CD14-positive monocyte (primary cell): ENCODE measurements around the gene GRID1. TPM values are rescaled to one million over a fixed set of nuclear protein-coding genes. Genes with fewer than 3 reads are reported as not detected.

Experiments
- DNase-seq, 3 donors: peaks; one replicate each; pipeline ENCODE4 v3.0.0-alpha.2; 2011 to 2022
- H2AFZ ChIP-seq: 2 replicates; pipeline ENCODE4 v1.6.0; 2012; ENCODE audit warnings: mild to moderate bottlenecking, low read depth, low read length, inconsistent platforms; ENCODE audit not compliant: insufficient read depth, poor library complexity, severe bottlenecking
- H3K27ac ChIP-seq, 2 donors: 1 replicate in 1 of 2; 2 replicates in 1 of 2; pipeline ENCODE4 v1.5.1; 2012 to 2013; ENCODE audit warnings: low read length in 2 of 2, control low read depth in 1 of 2, inconsistent platforms in 1 of 2, low read depth in 1 of 2, mild to moderate bottlenecking in 1 of 2
- H3K27me3 ChIP-seq, 2 donors: one replicate each; pipeline versions ENCODE4 v1.6.0 to v1.6.1; 2011 to 2013; ENCODE audit warnings: low read length in 2 of 2; ENCODE audit not compliant: control insufficient read depth in 2 of 2, insufficient read depth in 2 of 2
- H3K36me3 ChIP-seq, 2 donors: replicated peaks in 1 of 2; 1 replicate in 1 of 2; 2 replicates in 1 of 2; pipeline versions ENCODE4 v1.5.1 to v1.6.1; 2012 to 2013; ENCODE audit warnings: low read length in 2 of 2, control low read depth in 1 of 2, inconsistent platforms in 1 of 2, mild to moderate bottlenecking in 1 of 2; ENCODE audit not compliant: insufficient read depth in 2 of 2, control insufficient read depth in 1 of 2
- H3K4me1 ChIP-seq, 2 donors: 1 replicate in 1 of 2; 2 replicates in 1 of 2; pipeline versions ENCODE4 v1.5.1 to v1.6.1; 2012 to 2013; ENCODE audit warnings: low read length in 2 of 2, control low read depth in 1 of 2, inconsistent platforms in 1 of 2, mild to moderate bottlenecking in 1 of 2, moderate library complexity in 1 of 2; ENCODE audit not compliant: insufficient read depth in 2 of 2, control insufficient read depth in 1 of 2
- H3K4me2 ChIP-seq: replicated peaks from 2 replicates; pipeline ENCODE3; 2012; ENCODE audit warnings: low read length, moderate library complexity, mild to moderate bottlenecking; ENCODE audit not compliant: poor library complexity, severe bottlenecking; ENCODE audit errors: extremely low read depth
- H3K4me3 ChIP-seq, 3 experiments: fragments of 200-600 bp in 1 of 3; sonication (generic) in 1 of 3; replicated peaks in 1 of 3; 1 replicate in 2 of 3; 2 replicates in 1 of 3; pipeline ENCODE4 v1.5.1; 2011 to 2013; ENCODE audit warnings: low read length in 3 of 3, mild to moderate bottlenecking in 3 of 3, control low read depth in 2 of 3, low read depth in 2 of 3, inconsistent platforms in 1 of 3, moderate library complexity in 1 of 3
- H3K79me2 ChIP-seq: 2 replicates; pipeline ENCODE4 v1.6.0; 2012; ENCODE audit warnings: mild to moderate bottlenecking, control low read depth, inconsistent platforms, low read length, moderate library complexity; ENCODE audit not compliant: insufficient read depth
- H3K9ac ChIP-seq: 2 replicates; pipeline ENCODE4 v1.6.0; 2017; ENCODE audit warnings: low read length, mild to moderate bottlenecking; ENCODE audit not compliant: insufficient read depth, poor library complexity, severe bottlenecking
- H3K9me3 ChIP-seq, 2 donors: replicated peaks in 1 of 2; 1 replicate in 1 of 2; 2 replicates in 1 of 2; pipeline versions ENCODE4 v1.5.1 to v1.6.1; 2012 to 2013; ENCODE audit warnings: low read length in 2 of 2, control low read depth in 1 of 2; ENCODE audit not compliant: control insufficient read depth in 1 of 2, insufficient read depth in 1 of 2
- H4K20me1 ChIP-seq: 2 replicates; pipeline ENCODE4 v1.6.0; 2012; ENCODE audit warnings: mild to moderate bottlenecking, low read length, control low read depth, moderate library complexity; ENCODE audit not compliant: insufficient read depth
- H3K27ac Mint-ChIP-seq, 7 donors: one replicate each; pipeline ENCODE4 v1.8.0; 2020; ENCODE audit warnings: mild to moderate bottlenecking in 7 of 7, mixed read lengths in 7 of 7, moderate library complexity in 6 of 7, inconsistent platforms in 2 of 7
- H3K27me3 Mint-ChIP-seq, 3 donors: one replicate each; pipeline ENCODE4 v1.8.0; 2021 to 2022; ENCODE audit warnings: low read depth in 3 of 3, mild to moderate bottlenecking in 3 of 3, mixed read lengths in 3 of 3, moderate library complexity in 3 of 3, inconsistent platforms in 1 of 3
- H3K36me3 Mint-ChIP-seq, 2 donors: one replicate each; pipeline ENCODE4 v1.8.0; 2020; ENCODE audit warnings: mixed read lengths in 2 of 2, inconsistent platforms in 1 of 2, mild to moderate bottlenecking in 1 of 2
- H3K4me1 Mint-ChIP-seq: one replicate; pipeline ENCODE4 v1.8.0; 2020; ENCODE audit warnings: mild to moderate bottlenecking, mixed read lengths
- H3K4me3 Mint-ChIP-seq, 2 donors: one replicate each; pipeline ENCODE4 v1.8.0; 2020; ENCODE audit warnings: mild to moderate bottlenecking in 2 of 2, mixed read lengths in 2 of 2, moderate library complexity in 1 of 2
- H3K9me3 Mint-ChIP-seq, 7 donors: one replicate each; pipeline ENCODE4 v1.8.0; 2020 to 2022; ENCODE audit warnings: mixed read lengths in 7 of 7, mild to moderate bottlenecking in 6 of 7, moderate library complexity in 6 of 7, inconsistent platforms in 2 of 7
- WGBS: methylation state at CpG from one replicate; pipeline ENCODE4 v1.1.5; 2013; ENCODE audit warnings: missing lambda C conversion rate; ENCODE audit not compliant: insufficient coverage; 5-methylcytosine and 5-hydroxymethylcytosine counted together
- intact Hi-C, 2 donors: fragments of 100-400 bp; cut with micrococcal nuclease; formaldehyde crosslinking; loops; one replicate each; pipeline versions ENCODE4 v1.15.0 to v1.15.1; 2023
- polyA plus RNA-seq, 3 donors: library from polyadenylated mRNA; depleted of rRNA in 1 of 3; unstranded in 2 of 3; stranded (reverse) in 1 of 3; fragments of 300-500 nt in 2 of 3; fragments of >200 nt in 1 of 3; fragmentation: Illumina TruSeq in 2 of 3; gene quantifications; 1 replicate in 2 of 3; 2 replicates in 1 of 3; pipeline ENCODE4 v1.2.3, GENCODE V29; 2012 to 2021
- TF ChIP-seq, protein P1 (sequence below): fragments of 200-600 bp; IDR thresholded peaks from one replicate; pipeline ENCODE4 v1.8.0; 2022; ENCODE audit warnings: antibody characterized with exemption, mild to moderate bottlenecking

The GRID1 gene
- polyA plus RNA-seq, 3 donors: not detected

DNA sequence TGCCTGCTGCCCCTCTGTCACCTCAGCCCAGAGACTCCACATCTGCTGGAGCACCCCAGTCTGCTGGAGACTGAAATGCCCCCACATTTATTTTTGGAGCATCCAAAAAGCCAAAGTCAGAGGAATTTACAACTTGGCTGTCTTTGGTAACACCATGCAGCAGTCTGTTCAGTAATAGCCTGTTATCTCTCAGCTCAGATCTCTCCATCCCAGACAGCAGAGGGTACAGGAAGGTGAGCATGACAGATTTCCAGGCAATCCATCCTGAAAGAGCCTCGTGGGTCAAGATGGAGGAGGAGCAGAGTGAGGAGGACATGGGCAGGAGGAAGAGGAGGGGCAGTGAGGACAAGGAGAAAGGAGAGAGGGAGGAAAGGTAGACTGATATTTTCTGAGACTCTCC lies 55.9 kb downstream of the GRID1 start:
- no peak overlapping the region for H3K4me3 Mint-ChIP-seq
- intact Hi-C loops: no loop called here
- TF ChIP-seq, protein P1, sequence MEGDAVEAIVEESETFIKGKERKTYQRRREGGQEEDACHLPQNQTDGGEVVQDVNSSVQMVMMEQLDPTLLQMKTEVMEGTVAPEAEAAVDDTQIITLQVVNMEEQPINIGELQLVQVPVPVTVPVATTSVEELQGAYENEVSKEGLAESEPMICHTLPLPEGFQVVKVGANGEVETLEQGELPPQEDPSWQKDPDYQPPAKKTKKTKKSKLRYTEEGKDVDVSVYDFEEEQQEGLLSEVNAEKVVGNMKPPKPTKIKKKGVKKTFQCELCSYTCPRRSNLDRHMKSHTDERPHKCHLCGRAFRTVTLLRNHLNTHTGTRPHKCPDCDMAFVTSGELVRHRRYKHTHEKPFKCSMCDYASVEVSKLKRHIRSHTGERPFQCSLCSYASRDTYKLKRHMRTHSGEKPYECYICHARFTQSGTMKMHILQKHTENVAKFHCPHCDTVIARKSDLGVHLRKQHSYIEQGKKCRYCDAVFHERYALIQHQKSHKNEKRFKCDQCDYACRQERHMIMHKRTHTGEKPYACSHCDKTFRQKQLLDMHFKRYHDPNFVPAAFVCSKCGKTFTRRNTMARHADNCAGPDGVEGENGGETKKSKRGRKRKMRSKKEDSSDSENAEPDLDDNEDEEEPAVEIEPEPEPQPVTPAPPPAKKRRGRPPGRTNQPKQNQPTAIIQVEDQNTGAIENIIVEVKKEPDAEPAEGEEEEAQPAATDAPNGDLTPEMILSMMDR: no peak
- H4K20me1 ChIP-seq: no peaks in the 10 kb centered on the region
- H2AFZ ChIP-seq: no peak overlapping the region
- H3K79me2 ChIP-seq: no peaks in the 10 kb centered on the region
- no peaks in the 10 kb centered on the region for H3K36me3 Mint-ChIP-seq
- H3K9me3 Mint-ChIP-seq: peaks cover 0 to 2% (median 0%) of the 10 kb centered on the region in 7 donors
- H3K9ac ChIP-seq: no peak overlapping the region
- H3K9me3 ChIP-seq: no peaks in the 10 kb centered on the region
- no peak overlapping the region for H3K4me3 ChIP-seq
- no peak overlapping the region for H3K27ac Mint-ChIP-seq
- no peaks in the 10 kb centered on the region for H3K4me1 ChIP-seq
- no peaks in the 10 kb centered on the region for H3K36me3 ChIP-seq
- H3K27me3 Mint-ChIP-seq: peaks cover 6% of the 10 kb centered on the region in 3 donors
- no peaks in the 10 kb centered on the region for H3K27me3 ChIP-seq
- 60% methylated on average over 1 of the region's 1 CpG for WGBS
- H3K27ac ChIP-seq: no peak overlapping the region
- no peaks in the 10 kb centered on the region for H3K4me1 Mint-ChIP-seq
- no peak for DNase-seq
- no peak overlapping the region for H3K4me2 ChIP-seq

GRCh38 chr10:86310291-86310690 lies 56.3 kb downstream of the GRID1 start:
- Mint-ChIP-seq H3K4me3 (no peak overlapping the region), H3K27ac (no peak overlapping the region), H3K27me3 (peaks cover 6% of the 10 kb centered on the region in 3 donors), H3K4me1 (no peaks in the 10 kb centered on the region), H3K36me3 (no peaks in the 10 kb centered on the region), H3K9me3 (peaks cover 0 to 2% (median 0%) of the 10 kb centered on the region in 7 donors)
- Histone ChIP-seq H3K4me3 (no peak overlapping the region), H3K4me2 (no peak overlapping the region), H4K20me1 (no peaks in the 10 kb centered on the region), H3K36me3 (no peaks in the 10 kb centered on the region), H3K79me2 (no peaks in the 10 kb centered on the region), H3K4me1 (no peaks in the 10 kb centered on the region), H2AFZ (no peak overlapping the region), H3K27me3 (no peaks in the 10 kb centered on the region), H3K9ac (no peak overlapping the region), H3K27ac (no peak overlapping the region), H3K9me3 (no peaks in the 10 kb centered on the region)
- intact Hi-C loops: no loop called here
- WGBS: 100% methylated on average over 2 of the region's 2 CpGs
- no peak for DNase-seq
- TF ChIP-seq, protein P1: no peak
